Psoas muscle (tissue), 8 donors: ENCODE data around the gene RNF213. TPM values are rescaled to one million over a fixed set of nuclear protein-coding genes. Genes with fewer than 3 reads are reported as not detected.

Experiments
- ATAC-seq, 4 donors: fragments of 200-7000 bp; cut with Tn5 transposase; one replicate each; pipeline ENCODE4 v1.9.1; 2020; ENCODE audit warnings: moderate library complexity in 3 of 4, mild to moderate bottlenecking in 2 of 4
- DNase-seq, 2 donors: peaks; one replicate each; pipeline ENCODE4 v3.0.0-alpha.2; 2020
- H3K27ac ChIP-seq: fragments of 200-600 bp; one replicate; pipeline ENCODE4 v1.8.0; 2022
- H3K27me3 ChIP-seq, 3 donors: fragments of 200-600 bp in 1 of 3; one replicate each; pipeline versions ENCODE4 v1.6.1 to v1.8.0; 2013 to 2022; ENCODE audit warnings: low read length in 2 of 3, mild to moderate bottlenecking in 2 of 3, moderate library complexity in 1 of 3; ENCODE audit not compliant: insufficient read depth in 3 of 3
- H3K36me3 ChIP-seq, 2 donors: fragments of 200-600 bp in 1 of 2; one replicate each; pipeline versions ENCODE4 v1.6.1 to v1.8.0; 2013 to 2022; ENCODE audit warnings: low read depth in 1 of 2, mild to moderate bottlenecking in 1 of 2, moderate library complexity in 1 of 2; ENCODE audit not compliant: insufficient read depth in 1 of 2
- H3K4me1 ChIP-seq: fragments of 200-600 bp; one replicate; pipeline ENCODE4 v1.8.0; 2022
- H3K4me3 ChIP-seq: fragments of 200-600 bp; one replicate; pipeline ENCODE4 v1.8.0; 2022; ENCODE audit warnings: mild to moderate bottlenecking
- H3K9me3 ChIP-seq: fragments of 200-600 bp; one replicate; pipeline ENCODE4 v1.8.0; 2022
- CTCF ChIP-seq: fragments of 200-600 bp; IDR thresholded peaks from one replicate; pipeline ENCODE4 v1.8.0; 2022; ENCODE audit warnings: antibody characterized with exemption
- WGBS, 3 donors: extraction: QIAGEN DNeasy Blood & Tissue Kit; methylation state at CpG; one replicate each; pipeline versions ENCODE4 v1.1.6 to v1.1.7; 2013; 5-methylcytosine and 5-hydroxymethylcytosine counted together
- intact Hi-C, 2 donors: fragments of 100-400 bp; cut with DNase I; formaldehyde crosslinking; loops; one replicate each; pipeline versions ENCODE4 v1.11.0 to v1.14.2; 2022
- polyA plus RNA-seq, 3 donors: library from polyadenylated mRNA; stranded (reverse); fragments of 200-250 nt; gene quantifications; one replicate each; pipeline ENCODE4 v1.2.3, GENCODE V29; 2013
- total RNA-seq, 4 donors: library from RNA; stranded (reverse); fragmentation: NEBNext Ultra II Directional in 2 of 4; extraction: Animal tissue kit (Norgen Biotek cat#: 25700) in 2 of 4; gene quantifications; one replicate each; pipeline versions ENCODE4 v1.2.1 to v1.2.4, GENCODE V29; 2021 to 2023
- donor health status: healthy with polysubstance abuse.
- donor health status: DM: no; HTN: no; CAD: no; lungs with moderate emphysema.
- donor health status: Bipolar disorder and iron deficiency.
- donor health status: healthy.
- donor health status: DM: yes; HTN: yes; CAD: no.
- donor health status: DM: no; HTN: no; CAD: no.
- donor health status: DM: no; HTN: no; CAD: no.
- donor health status: DM: yes; HTN: yes; CAD: no.

RNF213 gene
- total and polyA plus RNA-seq, 7 donors = 10.2 to 42.0 (median 33.7) TPM

GRCh38 chr17:80246266-80246681 lies 14.4 kb upstream of the RNF213 start:
- no peak for ATAC-seq
- peaks cover 0 to 53% of the 10 kb centered on the region in 2 donors for H3K36me3 ChIP-seq

GRCh38 chr17:80246726-80247125 lies 13.9 kb upstream of the RNF213 start:
- WGBS, 3 donors = 92 to 95% (median 93%) methylated on average over 8 of the region's 8 CpGs
- ATAC-seq (no peak), DNase-seq (peak in 1 of 2 donors; percentile 21)
- Histone ChIP-seq H3K36me3 (peaks cover 0 to 53% of the 10 kb centered on the region in 2 donors), H3K4me3 (no peak overlapping the region), H3K4me1 (no peaks in the 10 kb centered on the region), H3K9me3 (no peaks in the 10 kb centered on the region), H3K27ac (no peak overlapping the region), H3K27me3 (no peaks in the 10 kb centered on the region)
- no peak for TF ChIP-seq CTCF
- intact Hi-C loops = no loop called here

More at GRCh38 chr17:80246266-80246681, 14.4 kb upstream of the RNF213 start:
- intact Hi-C loops = no loop called here
- no peaks in the 10 kb centered on the region for H3K9me3 ChIP-seq
- DNase-seq = peak in 1 of 2 donors; percentile 42
- no peaks in the 10 kb centered on the region for H3K4me1 ChIP-seq
- 92 to 96% (median 93%) methylated on average over 17 to 19 of the region's 19 CpGs for WGBS, 3 donors
- no peak overlapping the region for H3K27ac ChIP-seq
- no peak overlapping the region for H3K4me3 ChIP-seq
- no peak for TF ChIP-seq CTCF
- no peaks in the 10 kb centered on the region for H3K27me3 ChIP-seq

GRCh38 chr17:80247561-80247960 lies 13.1 kb upstream of the RNF213 start:
- peaks cover 0 to 53% of the 10 kb centered on the region in 2 donors for H3K36me3 ChIP-seq
- H3K4me1 ChIP-seq = no peaks in the 10 kb centered on the region
- no peak overlapping the region for H3K27ac ChIP-seq
- H3K27me3 ChIP-seq = no peaks in the 10 kb centered on the region
- no peak for TF ChIP-seq CTCF
- H3K9me3 ChIP-seq = no peaks in the 10 kb centered on the region
- DNase-seq (peak in 1 of 2 donors; percentile 31), ATAC-seq (no peak)
- H3K4me3 ChIP-seq = no peak overlapping the region
- 88 to 92% (median 91%) methylated on average over 17 of the region's 17 CpGs for WGBS, 3 donors
- intact Hi-C loops = no loop called here

- Histone ChIP-seq H3K27me3 (no peaks in the 10 kb centered on the region), H3K4me1 (no peaks in the 10 kb centered on the region), H3K9me3 (no peaks in the 10 kb centered on the region), H3K27ac (no peak overlapping the region), H3K36me3 (peaks cover 0 to 54% of the 10 kb centered on the region in 2 donors), H3K4me3 (no peak overlapping the region)
- intact Hi-C loops = loop anchor here in 1 of 2 donors (2.0 kb wide), 1 partner anchor 93 kb away; no protein-coding TSS in a partner anchor
- ATAC-seq (no peak), DNase-seq (peak in 1 of 2 donors; percentile 47)
- 93 to 97% (median 95%) methylated on average over 23 of the region's 23 CpGs for WGBS, 3 donors
- TF ChIP-seq CTCF = no peak
Measured at GRCh38 chr17:80248001-80248893, 12.4 kb upstream of the RNF213 start.
